GM13977 (cell line): Measurements from ENCODE around the gene SHLD1.
"Not testable (repeated sequence)": the region's sequence is repeated elsewhere in the genome, so short reads cannot be mapped to it uniquely, and the experiment has no call there.

Experiments
- DNase-seq: peaks from one replicate; pipeline ENCODE4 v3.0.0; 2012; ENCODE audit warnings: low spot score
- in situ Hi-C: fragments of 300-500 bp; cut with MboI; formaldehyde crosslinking; loops from one replicate; pipeline ENCODE4 v1.12.0; 2022; ENCODE audit warnings: low sequenced_read_pairs, low pct_unique_long_range_greater_than_20kb, mixed read lengths, inconsistent platforms; ENCODE audit not compliant: unreplicated experiment
- TF ChIP-seq, protein P1 (sequence below): IDR thresholded peaks from 2 replicates; pipeline ENCODE4 v1.5.1; 2012; ENCODE audit warnings: mild to moderate bottlenecking, control low read depth; ENCODE audit not compliant: insufficient read depth; ENCODE audit errors: extremely low read depth, missing control alignments

The SHLD1 gene

DNA sequence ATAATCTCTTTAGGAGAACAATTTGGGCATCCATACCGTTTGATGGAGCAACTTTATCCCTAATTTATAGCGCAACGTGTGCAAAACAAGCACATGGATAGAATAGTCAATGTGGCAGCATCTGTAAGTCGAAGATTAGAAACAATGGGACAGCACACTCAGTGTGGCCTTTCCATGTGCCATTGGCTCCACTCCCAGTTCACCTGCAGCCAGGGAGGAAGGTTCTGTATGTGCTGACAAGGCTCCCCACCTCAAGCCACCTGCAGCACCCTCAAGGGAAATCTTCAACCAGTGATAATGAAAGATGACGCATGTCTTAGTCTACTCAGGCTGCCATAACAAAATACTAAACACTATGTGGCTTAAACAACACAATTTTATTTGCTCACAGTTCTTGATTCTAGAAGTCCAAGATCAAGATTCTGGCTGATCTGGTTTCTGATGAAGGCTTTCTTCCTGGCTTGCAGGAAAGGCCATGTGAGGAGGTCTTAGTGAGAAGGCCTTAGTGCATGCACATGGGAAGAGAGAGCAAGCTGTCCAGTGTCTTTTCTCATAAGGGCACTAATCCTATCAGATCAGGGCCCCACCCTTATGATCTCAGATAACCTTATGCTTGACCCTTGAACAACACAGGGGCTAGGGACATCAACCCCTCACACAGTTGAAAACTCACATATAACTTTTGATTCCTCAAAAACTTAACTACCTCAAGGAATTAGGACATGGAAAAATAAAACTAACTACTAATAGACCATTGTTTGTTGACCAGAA, 34.9 kb upstream of the SHLD1 start:
- in situ Hi-C loops: no loop called here
- DNase-seq: no peak

DNA sequence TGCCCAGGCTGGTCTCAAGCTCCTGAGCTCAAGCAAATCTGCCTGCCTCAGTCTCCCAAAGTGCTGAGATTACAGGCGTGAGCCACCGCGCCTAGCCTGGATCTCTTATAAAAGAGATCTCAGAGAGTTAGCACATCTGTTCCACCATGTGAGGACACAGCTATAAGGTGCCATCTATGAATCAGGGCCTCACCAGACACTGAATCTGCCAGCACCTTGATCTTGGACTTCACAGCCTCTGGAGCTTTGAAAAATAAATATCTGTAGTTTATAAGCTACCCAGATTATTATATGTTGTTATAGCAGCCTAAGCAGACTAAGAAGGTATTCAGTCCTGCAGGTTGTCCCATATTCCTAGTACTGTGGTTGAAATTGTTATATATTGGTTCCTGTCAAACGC, 33.2 kb upstream of the SHLD1 start:
- TF ChIP-seq, protein P1, sequence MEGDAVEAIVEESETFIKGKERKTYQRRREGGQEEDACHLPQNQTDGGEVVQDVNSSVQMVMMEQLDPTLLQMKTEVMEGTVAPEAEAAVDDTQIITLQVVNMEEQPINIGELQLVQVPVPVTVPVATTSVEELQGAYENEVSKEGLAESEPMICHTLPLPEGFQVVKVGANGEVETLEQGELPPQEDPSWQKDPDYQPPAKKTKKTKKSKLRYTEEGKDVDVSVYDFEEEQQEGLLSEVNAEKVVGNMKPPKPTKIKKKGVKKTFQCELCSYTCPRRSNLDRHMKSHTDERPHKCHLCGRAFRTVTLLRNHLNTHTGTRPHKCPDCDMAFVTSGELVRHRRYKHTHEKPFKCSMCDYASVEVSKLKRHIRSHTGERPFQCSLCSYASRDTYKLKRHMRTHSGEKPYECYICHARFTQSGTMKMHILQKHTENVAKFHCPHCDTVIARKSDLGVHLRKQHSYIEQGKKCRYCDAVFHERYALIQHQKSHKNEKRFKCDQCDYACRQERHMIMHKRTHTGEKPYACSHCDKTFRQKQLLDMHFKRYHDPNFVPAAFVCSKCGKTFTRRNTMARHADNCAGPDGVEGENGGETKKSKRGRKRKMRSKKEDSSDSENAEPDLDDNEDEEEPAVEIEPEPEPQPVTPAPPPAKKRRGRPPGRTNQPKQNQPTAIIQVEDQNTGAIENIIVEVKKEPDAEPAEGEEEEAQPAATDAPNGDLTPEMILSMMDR: no peak
- in situ Hi-C loops: no loop called here
- DNase-seq: no peak

More for the DNA sequence above, 34.9 kb upstream of the SHLD1 start:
- TF ChIP-seq, protein P1: no peak

DNA sequence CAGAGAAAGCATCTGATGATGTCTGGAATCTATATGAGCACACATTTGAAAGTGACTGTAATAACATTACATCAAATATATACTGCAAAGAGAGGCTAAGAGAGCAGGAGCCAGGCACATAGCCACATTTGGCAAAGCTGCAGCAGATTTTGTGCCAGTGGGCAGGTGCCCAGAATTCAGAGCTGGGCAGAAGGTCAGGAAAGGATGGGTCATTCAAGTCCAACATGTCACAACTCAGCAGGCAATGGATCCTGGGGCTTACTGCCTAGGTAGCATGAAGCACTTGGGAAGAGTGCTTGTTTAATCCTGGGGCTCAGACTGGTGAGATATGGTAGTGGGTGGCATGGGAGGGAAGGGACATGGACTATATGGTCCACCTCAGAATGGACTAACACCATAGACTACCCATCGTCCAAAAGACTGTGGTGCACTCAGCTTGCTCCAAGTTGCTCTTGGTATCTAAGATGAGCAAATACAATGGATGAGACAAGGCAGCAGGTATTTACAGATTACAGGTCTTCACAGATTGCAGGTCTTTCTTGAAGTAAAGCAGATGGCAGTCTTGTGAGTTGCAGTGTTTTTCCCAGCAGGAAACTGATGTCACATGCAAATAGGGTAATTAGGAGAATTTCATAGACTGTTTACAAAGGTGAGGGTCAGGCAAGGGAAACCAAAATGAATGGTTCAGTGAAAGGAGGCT, 31.2 kb upstream of the SHLD1 start:
- no peak for DNase-seq
- TF ChIP-seq, protein P1: no peak
- in situ Hi-C loops: no loop called here

DNA sequence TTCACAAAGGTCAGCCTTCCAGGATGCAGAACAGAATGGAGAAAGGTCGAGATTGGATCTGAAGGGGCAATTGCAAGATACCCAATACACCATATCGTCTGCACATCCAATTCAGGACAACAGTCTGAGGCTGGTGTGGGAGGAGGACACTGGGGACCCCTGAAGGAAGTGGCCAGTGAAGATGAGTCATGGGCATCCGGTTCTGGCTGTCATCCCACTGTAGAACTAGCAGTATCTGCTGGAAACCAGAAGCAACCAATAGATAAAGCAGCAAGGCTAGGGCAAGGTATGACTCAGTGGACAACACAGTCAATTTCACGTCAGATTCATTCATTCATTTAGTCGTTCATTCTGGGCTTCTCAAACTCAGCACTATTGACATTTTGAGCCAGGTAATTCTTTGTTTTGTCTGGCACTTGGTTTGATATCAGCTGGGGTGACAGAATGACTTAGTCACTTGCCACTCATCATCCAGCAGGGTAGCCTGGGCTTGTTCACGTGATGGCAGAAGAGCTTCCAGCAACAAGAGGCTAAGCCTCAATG, 30.3 kb upstream of the SHLD1 start:
- TF ChIP-seq, protein P1: no peak
- in situ Hi-C loops: no loop called here
- no peak for DNase-seq

DNA sequence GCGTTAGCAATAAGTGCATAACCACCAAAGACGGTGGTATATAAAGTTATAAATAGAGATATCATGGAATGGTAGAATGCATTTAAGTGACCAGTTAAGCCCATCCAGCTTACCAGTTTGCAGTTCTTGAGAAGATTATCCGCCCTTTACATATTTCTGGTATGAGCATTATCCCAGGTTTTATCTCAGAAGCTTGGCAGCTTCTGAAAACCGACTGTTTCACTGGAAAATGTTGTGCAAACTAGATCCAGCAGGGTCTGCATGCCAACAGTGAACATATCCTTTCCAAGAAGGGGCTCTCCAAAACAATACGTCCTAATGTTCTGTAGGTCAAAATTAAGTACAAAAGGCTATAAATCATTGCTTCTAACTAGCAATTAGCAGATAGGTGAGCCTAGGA, 29.5 kb upstream of the SHLD1 start:
- in situ Hi-C loops: no loop called here
- TF ChIP-seq, protein P1: no peak
- DNase-seq: no peak

DNA sequence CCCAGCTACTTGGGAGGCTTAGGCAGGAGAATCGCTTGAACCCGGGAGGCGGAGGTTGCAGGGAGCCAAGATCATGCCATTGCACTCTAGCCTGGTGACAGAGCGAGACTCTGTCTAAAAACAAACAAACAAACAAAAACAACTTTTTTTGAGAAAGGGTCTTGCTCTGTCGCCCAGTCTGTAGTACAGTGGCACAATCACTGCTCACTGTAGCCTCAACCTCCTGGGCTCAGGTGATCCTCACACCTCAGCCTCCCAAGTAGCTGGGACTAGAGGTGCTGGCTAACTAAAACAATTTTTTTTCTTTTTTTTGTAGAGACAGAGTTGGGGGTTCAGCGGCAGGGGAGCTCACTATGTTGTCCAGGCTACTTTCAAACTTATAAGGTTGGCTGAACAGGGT, 28.8 kb upstream of the SHLD1 start:
- DNase-seq, in situ Hi-C loops: not testable (repeated sequence)

GRCh38 chr20:5722927-5723326, 27.3 kb upstream of the SHLD1 start:
- DNase-seq: no peak
- in situ Hi-C loops: no loop called here
- TF ChIP-seq, protein P1: no peak

- in situ Hi-C loops: not testable (repeated sequence)
Measured at GRCh38 chr20:5725183-5725463, 25.1 kb upstream of the SHLD1 start.

More at GRCh38 chr20:5725183-5725463, 25.1 kb upstream of the SHLD1 start:
- not testable (repeated sequence) for DNase-seq
